Astrocyte (in vitro differentiated cells and primary cell): Measurements from ENCODE around the gene G3BP1. TPM values are rescaled to one million over a fixed set of nuclear protein-coding genes. Genes with fewer than 3 reads are reported as not detected.
"Not testable (repeated sequence)": the region's sequence is repeated elsewhere in the genome, so short reads cannot be mapped to it uniquely, and the experiment has no call there.

Experiments used
- DNase-seq: peaks from one replicate; pipeline ENCODE4 v3.0.0-alpha.2; 2010; ENCODE audit warnings: low read depth
- FAIRE-seq: peaks from 2 replicates; lab custom pipeline; 2011; peaks lifted over from hg19 to GRCh38; lab: Jason Lieb, UNC
- H2AFZ ChIP-seq: 2 replicates; pipeline ENCODE4 v1.6.0; 2012; ENCODE audit warnings: low read depth, low read length, inconsistent platforms
- H3K27ac ChIP-seq: 2 replicates; pipeline ENCODE4 v1.5.1; 2011; ENCODE audit warnings: low read depth, low read length, inconsistent platforms
- H3K27me3 ChIP-seq: 2 replicates; pipeline ENCODE4 v1.6.0; 2011; ENCODE audit warnings: low read length, inconsistent platforms; ENCODE audit not compliant: insufficient read depth
- H3K36me3 ChIP-seq: 2 replicates; pipeline ENCODE4 v1.5.1; 2011; ENCODE audit warnings: low read length, inconsistent platforms; ENCODE audit not compliant: insufficient read depth
- H3K4me1 ChIP-seq: 2 replicates; pipeline ENCODE4 v1.5.1; 2011; ENCODE audit warnings: low read length, inconsistent platforms; ENCODE audit not compliant: insufficient read depth
- H3K4me2 ChIP-seq: 2 replicates; pipeline ENCODE4 v1.6.0; 2012; ENCODE audit warnings: low read length, inconsistent platforms
- H3K4me3 ChIP-seq: 2 replicates; pipeline ENCODE4 v1.5.1; 2011; ENCODE audit warnings: low read depth, mild to moderate bottlenecking, low read length, inconsistent platforms; ENCODE audit not compliant: insufficient read depth
- H3K79me2 ChIP-seq: 2 replicates; pipeline ENCODE4 v1.6.0; 2012; ENCODE audit warnings: mild to moderate bottlenecking, low read length, inconsistent platforms; ENCODE audit not compliant: insufficient read depth
- H3K9ac ChIP-seq: 2 replicates; pipeline ENCODE4 v1.6.0; 2012; ENCODE audit warnings: mild to moderate bottlenecking, low read length, inconsistent platforms
- H3K9me3 ChIP-seq: 2 replicates; pipeline ENCODE4 v1.5.1; 2012; ENCODE audit warnings: low read depth, mild to moderate bottlenecking, low read length, inconsistent platforms; ENCODE audit not compliant: insufficient read depth
- H4K20me1 ChIP-seq: 2 replicates; pipeline ENCODE4 v1.6.0; 2012; ENCODE audit warnings: low read length, inconsistent platforms; ENCODE audit not compliant: insufficient read depth
- H3K27ac Mint-ChIP-seq: one replicate; pipeline ENCODE4 v1.8.0; 2021; ENCODE audit warnings: mild to moderate bottlenecking, mixed read lengths; ENCODE audit not compliant: unreplicated experiment
- H3K27me3 Mint-ChIP-seq: one replicate; pipeline ENCODE4 v1.8.0; 2021; ENCODE audit warnings: low read depth, mixed read lengths; ENCODE audit not compliant: unreplicated experiment
- H3K36me3 Mint-ChIP-seq: one replicate; pipeline ENCODE4 v1.8.0; 2021; ENCODE audit warnings: low read depth, mixed read lengths; ENCODE audit not compliant: unreplicated experiment
- H3K4me1 Mint-ChIP-seq: one replicate; pipeline ENCODE4 v1.8.0; 2021; ENCODE audit warnings: low read depth, mixed read lengths; ENCODE audit not compliant: unreplicated experiment
- H3K4me3 Mint-ChIP-seq: one replicate; pipeline ENCODE4 v1.8.0; 2021; ENCODE audit warnings: mild to moderate bottlenecking, moderate library complexity, mixed read lengths; ENCODE audit not compliant: unreplicated experiment
- H3K9me3 Mint-ChIP-seq: one replicate; pipeline ENCODE4 v1.8.0; 2021; ENCODE audit warnings: mild to moderate bottlenecking, mixed read lengths; ENCODE audit not compliant: unreplicated experiment
- EZH2 ChIP-seq: IDR thresholded peaks from 2 replicates; pipeline ENCODE4 v1.6.1; 2012; ENCODE audit warnings: mild to moderate bottlenecking, low read length, inconsistent platforms; ENCODE audit not compliant: insufficient read depth
- total RNA-seq: library from RNA; stranded (reverse); gene quantifications from 2 replicates; pipeline ENCODE4 v1.2.1, GENCODE V29; 2021
- TF ChIP-seq, protein P1 (sequence below): IDR thresholded peaks from 2 replicates; pipeline ENCODE4 v1.5.1; 2011; ENCODE audit warnings: low read depth, mild to moderate bottlenecking, inconsistent platforms, low read length, moderate library complexity; ENCODE audit not compliant: insufficient read depth

The G3BP1 gene
- total RNA-seq, 1 donor from 2014 or later, result 246 TPM

GRCh38 chr5:151724360-151724759, 47.4 kb upstream of the G3BP1 start:
- H3K9me3 ChIP-seq, result no peaks in the 10 kb centered on the region
- H3K4me1 ChIP-seq, result no peaks in the 10 kb centered on the region
- Mint-ChIP-seq H3K36me3 (peaks cover 3% of the 10 kb centered on the region), H3K4me1 (peaks cover 28% of the 10 kb centered on the region), H3K27me3 (no peaks in the 10 kb centered on the region), H3K27ac (no peak overlapping the region), H3K9me3 (peaks cover 9% of the 10 kb centered on the region), H3K4me3 (no peak overlapping the region)
- H3K4me3 ChIP-seq, result no peak overlapping the region
- DNase-seq, result no peak
- H3K79me2 ChIP-seq, result no peaks in the 10 kb centered on the region
- H3K9ac ChIP-seq, result no peak overlapping the region
- no peak for FAIRE-seq
- H4K20me1 ChIP-seq, result no peaks in the 10 kb centered on the region
- TF ChIP-seq, protein P1, sequence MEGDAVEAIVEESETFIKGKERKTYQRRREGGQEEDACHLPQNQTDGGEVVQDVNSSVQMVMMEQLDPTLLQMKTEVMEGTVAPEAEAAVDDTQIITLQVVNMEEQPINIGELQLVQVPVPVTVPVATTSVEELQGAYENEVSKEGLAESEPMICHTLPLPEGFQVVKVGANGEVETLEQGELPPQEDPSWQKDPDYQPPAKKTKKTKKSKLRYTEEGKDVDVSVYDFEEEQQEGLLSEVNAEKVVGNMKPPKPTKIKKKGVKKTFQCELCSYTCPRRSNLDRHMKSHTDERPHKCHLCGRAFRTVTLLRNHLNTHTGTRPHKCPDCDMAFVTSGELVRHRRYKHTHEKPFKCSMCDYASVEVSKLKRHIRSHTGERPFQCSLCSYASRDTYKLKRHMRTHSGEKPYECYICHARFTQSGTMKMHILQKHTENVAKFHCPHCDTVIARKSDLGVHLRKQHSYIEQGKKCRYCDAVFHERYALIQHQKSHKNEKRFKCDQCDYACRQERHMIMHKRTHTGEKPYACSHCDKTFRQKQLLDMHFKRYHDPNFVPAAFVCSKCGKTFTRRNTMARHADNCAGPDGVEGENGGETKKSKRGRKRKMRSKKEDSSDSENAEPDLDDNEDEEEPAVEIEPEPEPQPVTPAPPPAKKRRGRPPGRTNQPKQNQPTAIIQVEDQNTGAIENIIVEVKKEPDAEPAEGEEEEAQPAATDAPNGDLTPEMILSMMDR, result no peak
- no peak for TF ChIP-seq EZH2
- no peak overlapping the region for H3K4me2 ChIP-seq
- H3K27ac ChIP-seq, result no peak overlapping the region
- H2AFZ ChIP-seq, result no peak overlapping the region
- no peaks in the 10 kb centered on the region for H3K27me3 ChIP-seq
- H3K36me3 ChIP-seq, result no peaks in the 10 kb centered on the region

DNA sequence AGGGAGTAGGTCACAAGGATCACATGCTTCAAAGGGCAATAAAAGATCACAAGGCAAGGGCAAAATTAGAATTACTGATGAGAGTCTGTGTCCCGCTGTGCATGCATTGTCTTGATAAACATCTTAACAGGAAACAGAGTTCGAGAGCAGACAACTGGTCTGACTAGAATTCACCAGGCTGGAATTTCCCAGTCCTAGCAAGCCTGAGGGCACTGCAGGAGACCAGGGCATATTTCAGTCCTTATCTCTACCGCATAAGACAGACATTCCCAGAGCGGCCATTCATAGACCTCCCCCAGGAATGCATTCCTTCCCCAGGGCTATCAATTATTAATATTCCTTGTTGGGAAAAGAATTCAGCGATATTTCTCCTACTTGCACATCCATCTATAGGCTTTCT, 42.2 kb upstream of the G3BP1 start:
- DNase-seq, result peak; percentile 71
- peak overlapping the region; percentile 42 for H3K27ac ChIP-seq
- H3K4me1 ChIP-seq, H3K4me3 Mint-ChIP-seq, H3K4me3 ChIP-seq, H3K9me3 ChIP-seq, H2AFZ ChIP-seq, FAIRE-seq, H3K9ac ChIP-seq, H3K4me2 ChIP-seq, H3K27me3 ChIP-seq, H3K27me3 Mint-ChIP-seq, H3K36me3 Mint-ChIP-seq, H3K79me2 ChIP-seq, H4K20me1 ChIP-seq, H3K36me3 ChIP-seq, H3K4me1 Mint-ChIP-seq: not testable (repeated sequence)
- peaks cover 11% of the 10 kb centered on the region for H3K9me3 Mint-ChIP-seq
- H3K27ac Mint-ChIP-seq, result peak overlapping the region; percentile 86

GRCh38 chr5:151730381-151730780, 41.4 kb upstream of the G3BP1 start:
- no peak for FAIRE-seq
- Histone ChIP-seq H3K36me3 (no peaks in the 10 kb centered on the region), H2AFZ (no peak overlapping the region), H3K9ac (no peak overlapping the region), H3K79me2 (no peaks in the 10 kb centered on the region), H4K20me1 (no peaks in the 10 kb centered on the region), H3K4me2 (no peak overlapping the region), H3K27me3 (no peaks in the 10 kb centered on the region), H3K27ac (no peak overlapping the region), H3K4me1 (no peaks in the 10 kb centered on the region), H3K4me3 (no peak overlapping the region), H3K9me3 (no peaks in the 10 kb centered on the region)
- Mint-ChIP-seq H3K27ac (no peak overlapping the region), H3K27me3 (no peaks in the 10 kb centered on the region), H3K36me3 (peaks cover 4% of the 10 kb centered on the region), H3K4me1 (peaks cover 7% of the 10 kb centered on the region), H3K4me3 (no peak overlapping the region), H3K9me3 (peaks cover 11% of the 10 kb centered on the region)
- DNase-seq, result no peak
- TF ChIP-seq EZH2, result no peak
- TF ChIP-seq, protein P1, result no peak
